ENCODE measurements around the gene SASS6.

Gene SASS6

GRCh38 chr1:100132566-100133477 is at the start of gene SASS6, which contains the start of gene TRMT13:
Gene SASS6, minus strand, starts transcription at chr1:100132930. Its CDS starts 116 bp downstream, at chr1:100132814.
Gene TRMT13, plus strand, starts transcription at chr1:100133163. Its CDS starts 6 bp downstream, at chr1:100133169.
- peak; percentile 97 for DNase-seq

DNA sequence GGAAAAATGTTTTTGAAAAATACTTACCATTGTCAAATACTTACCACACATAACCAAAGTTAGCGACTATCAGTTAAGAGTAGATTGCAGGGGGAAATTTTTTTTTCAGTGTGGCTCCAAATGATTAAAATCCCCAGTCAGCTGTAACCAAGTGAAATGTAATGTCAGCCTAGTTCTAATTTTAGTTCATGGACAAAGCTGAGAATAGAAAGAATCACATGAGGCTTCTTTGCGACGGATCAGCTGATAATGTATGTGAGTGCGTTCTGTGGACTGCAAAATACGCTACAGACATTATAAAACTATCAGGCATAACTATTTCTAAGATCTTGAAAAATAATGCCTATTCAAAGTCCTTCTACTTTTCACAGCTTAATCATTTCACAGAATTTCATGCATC is 45.4 kb upstream of the SASS6 start, which contains the start of gene LRRC39:
Gene LRRC39 (minus strand): TSS at position 166 of the 400 bp plus-strand sequence. CDS start 9,740 bp downstream, outside the sequence.
- no peak for DNase-seq

- no peak for DNase-seq
These were observed 44.7 kb upstream of the SASS6 start for GRCh38 chr1:100177295-100178041.

DNA sequence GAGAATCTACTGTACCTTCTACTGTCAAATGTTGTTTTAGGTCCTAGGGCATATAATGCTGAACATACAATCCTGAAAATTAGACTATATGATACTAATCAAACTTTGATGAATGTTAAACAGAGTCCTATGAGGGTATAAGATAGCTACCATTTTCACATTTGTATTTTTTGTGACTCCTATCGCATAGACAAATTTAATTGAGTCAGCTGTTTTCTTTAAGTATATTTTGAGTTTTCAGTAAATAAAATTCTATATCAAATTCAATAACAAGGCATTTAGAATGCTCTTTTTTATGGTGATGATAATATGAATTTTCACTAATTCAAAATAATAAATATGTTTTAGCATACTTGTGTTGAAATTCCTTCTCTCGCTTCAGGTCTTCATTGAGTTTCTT is 35.3 kb upstream of the SASS6 start:
- no peak for DNase-seq

DNA sequence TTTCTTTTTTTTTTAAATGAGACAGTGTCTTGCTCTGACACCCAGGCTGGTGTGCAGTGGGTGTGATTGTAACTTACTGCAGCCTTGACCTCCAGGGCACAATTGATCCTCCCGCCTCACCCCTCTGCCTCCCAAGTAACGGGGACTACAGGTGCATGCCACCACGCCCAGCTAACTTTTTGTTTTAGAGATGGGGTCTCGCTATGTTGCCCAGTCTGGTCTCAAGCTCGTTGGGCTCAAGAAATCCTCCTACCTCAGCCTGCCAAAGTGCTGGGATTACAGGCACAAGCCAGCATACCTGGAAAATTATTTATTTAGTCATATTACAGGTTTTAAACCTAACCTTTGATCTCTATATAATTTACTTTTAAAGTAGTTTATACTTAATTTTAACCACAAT is 32.0 kb upstream of the SASS6 start:
- no peak for DNase-seq

- DNase-seq: no peak
These were observed 31.5 kb upstream of the SASS6 start for GRCh38 chr1:100164216-100164615.

- no peak for DNase-seq
These were observed 30.2 kb upstream of the SASS6 start for GRCh38 chr1:100162881-100163280.

- DNase-seq: no peak
These were observed 19.5 kb upstream of the SASS6 start for GRCh38 chr1:100152271-100152670.

DNA sequence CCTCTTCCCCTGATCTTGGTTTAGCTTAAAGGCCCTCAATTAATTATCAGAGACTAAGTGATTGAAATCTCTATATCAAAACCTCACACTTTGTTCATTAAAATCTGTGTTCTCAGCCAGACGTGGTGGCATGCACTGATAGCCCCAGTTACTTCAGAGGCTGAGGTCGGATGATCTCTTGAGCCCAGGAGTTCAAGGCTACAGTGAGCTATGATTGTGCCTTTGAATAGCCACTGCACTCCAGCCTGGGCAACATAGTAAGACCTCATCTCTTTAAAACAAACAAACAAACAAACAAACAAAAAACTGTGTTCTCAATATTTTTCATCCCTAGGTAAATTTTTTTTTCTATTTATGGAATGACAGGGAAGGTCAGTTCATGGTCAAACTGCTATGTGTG is 18.9 kb upstream of the SASS6 start:
- DNase-seq: no peak

- no peak for DNase-seq
These were observed 15.1 kb upstream of the SASS6 start for GRCh38 chr1:100147875-100148274.

DNA sequence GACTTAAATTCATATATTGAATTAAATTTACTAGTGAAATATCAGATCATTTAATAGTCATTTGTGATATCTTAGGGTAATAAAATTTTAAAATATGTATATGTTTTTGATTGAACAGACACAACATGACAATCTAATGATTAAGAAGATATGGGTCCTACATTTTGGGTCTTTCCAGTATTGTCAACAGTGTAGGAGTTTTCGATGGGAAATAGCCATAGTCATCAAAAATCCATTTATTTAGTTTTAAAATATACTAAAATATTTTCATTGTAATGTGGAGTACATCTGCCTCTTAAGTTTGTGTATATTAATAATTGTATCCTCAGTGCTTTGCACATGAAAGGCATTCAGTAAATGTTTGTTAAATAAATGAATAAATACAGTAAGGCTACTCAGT is 14.2 kb upstream of the SASS6 start:
- no peak for DNase-seq

DNA sequence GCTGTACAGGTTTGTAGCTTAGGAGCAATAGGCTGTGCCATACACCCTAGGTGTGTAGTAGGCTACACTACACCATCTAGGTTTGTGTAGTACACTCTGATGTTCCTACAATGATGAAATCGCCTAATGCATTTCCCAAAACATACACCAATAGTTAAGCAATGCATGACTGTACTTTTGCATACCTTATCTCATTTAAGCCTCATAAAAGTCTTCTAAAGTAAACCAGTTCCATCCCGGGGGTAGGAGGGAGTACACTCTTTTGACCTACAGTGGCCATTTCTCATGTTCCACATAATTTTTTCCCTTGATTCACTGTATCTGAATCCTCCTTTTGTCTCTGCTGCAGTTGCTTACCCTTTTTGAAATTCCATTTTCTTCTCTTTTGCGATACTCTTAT is 12.4 kb upstream of the SASS6 start:
- DNase-seq: no peak

GRCh38 chr1:100142343-100142742 is 9.6 kb upstream of the SASS6 start:
- DNase-seq: no peak

- no peak for DNase-seq
These were observed 8.5 kb upstream of the SASS6 start for GRCh38 chr1:100141192-100141591.

GRCh38 chr1:100137602-100138001 is 4.9 kb upstream of the SASS6 start:
- DNase-seq: no peak

- DNase-seq: no peak
These were observed 2.1 kb upstream of the SASS6 start for GRCh38 chr1:100134872-100135271.

- no peak for DNase-seq
These were observed 1.1 kb downstream of the SASS6 start for GRCh38 chr1:100131623-100132022.

GRCh38 chr1:100130552-100131077 is 2.1 kb downstream of the SASS6 start:
- no peak for DNase-seq

GRCh38 chr1:100127226-100127625 is 5.5 kb downstream of the SASS6 start:
- no peak for DNase-seq

DNA sequence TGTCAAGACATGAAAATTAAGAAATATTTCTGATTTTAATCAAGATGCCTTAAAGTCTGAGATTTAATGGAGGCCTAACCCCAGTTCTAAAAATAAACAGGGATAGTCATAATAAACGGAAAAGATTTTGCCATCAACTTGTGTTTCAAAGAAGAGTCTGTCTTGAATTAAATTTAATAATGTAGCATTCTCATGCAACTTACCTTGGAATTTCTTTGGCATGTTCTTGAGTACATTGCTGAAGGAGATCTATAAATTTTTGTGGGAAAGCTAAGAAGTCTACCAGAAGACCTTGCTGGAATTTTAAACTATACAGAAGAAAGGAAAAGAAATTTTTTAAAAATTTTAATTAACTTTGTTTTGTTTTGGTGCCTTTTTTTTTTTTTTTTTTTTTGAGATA is 10.6 kb downstream of the SASS6 start:
- DNase-seq: no peak

DNA sequence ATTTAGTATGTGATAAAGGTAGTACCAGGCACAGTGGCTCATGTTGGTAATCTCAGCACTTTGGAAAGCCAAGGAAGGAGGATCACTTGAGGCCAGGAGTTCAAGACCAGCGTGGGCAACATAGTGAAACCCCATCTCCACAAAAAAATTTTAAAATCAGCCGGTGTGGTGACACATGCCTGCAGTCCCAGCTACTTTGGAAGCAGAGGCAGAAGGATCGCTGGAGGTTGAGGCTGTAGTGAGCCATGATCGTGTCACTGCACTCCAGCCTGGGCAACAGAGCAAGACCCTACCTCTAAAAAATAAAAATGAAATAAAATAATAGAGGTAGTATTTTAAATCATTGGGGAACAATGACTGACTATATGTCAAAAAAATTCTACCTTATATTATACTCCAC is 17.2 kb downstream of the SASS6 start:
- DNase-seq: no peak

DNA sequence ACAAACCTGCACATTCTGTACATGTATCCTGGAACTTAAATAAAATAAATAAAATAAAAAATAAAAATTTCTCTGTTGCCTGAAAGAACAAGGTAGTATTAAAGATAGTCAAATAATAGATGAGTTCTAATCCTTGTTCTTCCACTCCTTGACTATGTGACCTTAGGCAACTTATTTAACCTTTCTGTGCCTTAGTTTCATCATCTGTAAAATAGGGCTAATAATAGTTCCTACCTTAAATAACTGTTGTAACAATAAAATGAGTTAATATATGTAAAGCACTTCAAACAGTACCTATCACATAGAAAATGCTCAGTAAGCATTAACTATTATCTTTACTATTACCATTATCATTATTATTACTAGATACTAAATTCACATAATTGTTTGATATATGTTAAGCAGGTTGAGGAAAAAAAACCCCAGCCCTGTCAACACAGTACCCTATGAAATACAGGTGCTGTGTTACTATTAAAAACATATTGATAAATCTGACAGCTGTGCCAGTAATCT is 23.1 kb downstream of the SASS6 start:
- DNase-seq: no peak

- DNase-seq: no peak
These were observed 25.0 kb downstream of the SASS6 start for GRCh38 chr1:100107696-100108095.
